Measurements from ENCODE around the gene LSM8. TPM values are rescaled to one million over a fixed set of nuclear protein-coding genes. Genes with fewer than 3 reads are reported as not detected.

Gene LSM8
- total RNA-seq, 1 experiment from 2014 or later, result 29.4 TPM

- no TSS peak for BruUV-seq (replicated peaks)
- Histone ChIP-seq H3K9me2 (ENCODE audit: insufficient read depth) (no peaks in the 10 kb centered on the region), H3K79me2 (ENCODE audit: insufficient read depth, low read length) (no peaks in the 10 kb centered on the region), H3K4me3 (replicated peaks in 1 of 2; ENCODE audit: low read depth in 1 of 2, low read length in 2 of 2) (no peak overlapping the region), H3K36me3 (ENCODE audit: control insufficient read depth in 1 of 2, insufficient read depth in 2 of 2, low read length in 2 of 2) (no peaks in the 10 kb centered on the region), H3K27ac (ENCODE audit: low read depth, low read length) (no peak overlapping the region), H3K27me3 (ENCODE audit: insufficient read depth, low read length) (no peaks in the 10 kb centered on the region), H2AFZ (ENCODE audit: low read depth, low read length, poor library complexity, severe bottlenecking) (no peak overlapping the region), H4K20me1 (ENCODE audit: insufficient read depth) (no peaks in the 10 kb centered on the region), H3K9me3 (ENCODE audit: control insufficient read depth in 1 of 2, insufficient read depth in 1 of 2, low read depth in 1 of 2, low read length in 2 of 2) (no peaks in the 10 kb centered on the region), H3K9ac (ENCODE audit: low read length) (no peak overlapping the region), H3K4me1 (ENCODE audit: control insufficient read depth in 1 of 2, insufficient read depth in 2 of 2, low read length in 2 of 2) (no peaks in the 10 kb centered on the region), H3K4me2 (ENCODE audit: low read length) (no peak overlapping the region)
- POLR2A ChIA-PET, result no interaction called here
- ATAC-seq, result no peak
- RAD21 ChIA-PET (ENCODE audit: low non-redundant PET in 1 of 2, low total read pairs in 2 of 2, uncharacterized antibody in 2 of 2, unreplicated experiment in 2 of 2), result no interaction called here
- DNase-seq (ENCODE audit: low read depth, low spot score), result no peak
- intact Hi-C loops (cut with micrococcal nuclease), result no loop called here
- CTCF ChIA-PET, result interaction anchor here (0.7 kb wide), 1 partner anchor 541 kb away, joined by 3 read pairs; no protein-coding TSS in a partner anchor
- TF ChIP-seq CBX3 (IDR thresholded peaks at IDR 0.05; ENCODE audit: low read depth) (no peak), SRF (IDR thresholded peaks at IDR 0.05; ENCODE audit: low read depth) (no peak), SP1 (IDR thresholded peaks at IDR 0.05; ENCODE audit: low read depth) (no peak), ZNF274 (IDR thresholded peaks at IDR 0.05; ENCODE audit: low read depth, low read length) (no peak), JUND (IDR thresholded peaks at IDR 0.05) (no peak), POLR2AphosphoS5 (IDR thresholded peaks at IDR 0.05; ENCODE audit: low read depth, low read length) (no peak)
- TF ChIP-seq, protein P1, sequence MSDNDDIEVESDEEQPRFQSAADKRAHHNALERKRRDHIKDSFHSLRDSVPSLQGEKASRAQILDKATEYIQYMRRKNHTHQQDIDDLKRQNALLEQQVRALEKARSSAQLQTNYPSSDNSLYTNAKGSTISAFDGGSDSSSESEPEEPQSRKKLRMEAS (IDR thresholded peaks at IDR 0.05), result no peak
Measured at GRCh38 chr7:118202061-118202460, 18.1 kb downstream of the LSM8 start.

DNA sequence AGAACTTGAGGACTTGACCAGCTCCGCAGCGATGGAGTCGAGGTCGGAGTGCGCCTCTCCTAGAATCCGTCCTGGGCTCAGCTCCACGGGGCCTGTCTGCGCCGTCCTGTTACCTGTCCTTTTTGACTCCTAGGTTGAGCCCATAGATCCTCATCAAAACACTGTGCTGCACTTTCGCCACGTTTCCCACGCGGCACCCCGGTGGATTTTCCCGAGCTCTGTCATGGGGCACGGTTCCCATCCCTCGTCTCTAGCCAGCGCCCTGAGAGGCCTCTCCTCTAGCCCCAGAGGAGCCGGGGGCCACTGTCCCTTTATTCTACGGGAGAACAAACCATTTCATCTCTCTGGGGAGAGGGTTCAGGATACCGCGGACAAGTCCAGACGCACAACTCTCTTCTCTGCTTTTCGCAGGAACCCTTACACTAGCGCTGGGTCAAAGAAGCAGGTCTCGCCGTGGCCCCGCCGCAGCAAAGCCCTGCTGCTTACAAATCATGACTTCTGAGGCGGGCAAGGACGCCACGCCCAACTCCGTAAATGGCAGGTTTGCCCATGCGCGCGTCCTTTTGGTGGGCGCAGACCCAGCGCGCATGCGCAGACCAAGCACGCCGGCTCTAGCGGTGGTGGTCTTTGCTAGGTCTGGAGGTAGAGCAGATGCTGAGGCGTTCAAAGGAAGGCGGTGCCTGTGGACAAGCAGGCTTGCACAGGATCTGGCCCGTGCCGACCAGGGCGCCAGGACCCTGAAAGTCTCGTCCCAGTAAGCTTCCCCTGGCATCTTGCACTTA lies 30.3 kb downstream of the LSM8 start:
- POLR2A ChIA-PET, result no interaction called here
- no peaks in the 10 kb centered on the region for H4K20me1 ChIP-seq (ENCODE audit: insufficient read depth)
- H3K9ac ChIP-seq (ENCODE audit: low read length), result no peak overlapping the region
- H3K79me2 ChIP-seq (ENCODE audit: insufficient read depth, low read length), result no peaks in the 10 kb centered on the region
- H3K27me3 ChIP-seq (ENCODE audit: insufficient read depth, low read length), result no peaks in the 10 kb centered on the region
- no peak overlapping the region for H3K4me3 ChIP-seq (replicated peaks in 1 of 2; ENCODE audit: low read depth in 1 of 2, low read length in 2 of 2)
- no peak for ATAC-seq
- no peak overlapping the region for H2AFZ ChIP-seq (ENCODE audit: low read depth, low read length, poor library complexity, severe bottlenecking)
- no peak overlapping the region for H3K4me2 ChIP-seq (ENCODE audit: low read length)
- CTCF ChIA-PET, result no interaction called here
- intact Hi-C loops (cut with micrococcal nuclease), result no loop called here
- no peak for DNase-seq (ENCODE audit: low read depth, low spot score)
- no peaks in the 10 kb centered on the region for H3K36me3 ChIP-seq (ENCODE audit: control insufficient read depth in 1 of 2, insufficient read depth in 2 of 2, low read length in 2 of 2)
- no peaks in the 10 kb centered on the region for H3K9me2 ChIP-seq (ENCODE audit: insufficient read depth)
- RAD21 ChIA-PET (ENCODE audit: low non-redundant PET in 1 of 2, low total read pairs in 2 of 2, uncharacterized antibody in 2 of 2, unreplicated experiment in 2 of 2), result no interaction called here
- H3K9me3 ChIP-seq (ENCODE audit: control insufficient read depth in 1 of 2, insufficient read depth in 1 of 2, low read depth in 1 of 2, low read length in 2 of 2), result no peaks in the 10 kb centered on the region
- H3K27ac ChIP-seq (ENCODE audit: low read depth, low read length), result no peak overlapping the region
- H3K4me1 ChIP-seq (ENCODE audit: control insufficient read depth in 1 of 2, insufficient read depth in 2 of 2, low read length in 2 of 2), result no peaks in the 10 kb centered on the region
- TF ChIP-seq YY1 (IDR thresholded peaks at IDR 0.05; ENCODE audit: extremely low read depth, insufficient replicate concordance, low read depth, low read length) (no peak), ZBTB33 (IDR thresholded peaks at IDR 0.05; ENCODE audit: extremely low read depth, insufficient replicate concordance, low read length) (no peak), TCF7L2 (IDR thresholded peaks at IDR 0.05; ENCODE audit: borderline replicate concordance, extremely low read depth, insufficient read depth, insufficient read length) (no peak), EZH2 (IDR thresholded peaks at IDR 0.05) (no peak)
- BruUV-seq (replicated peaks), result no TSS peak

All from HCT116 (cell line).